GM18507 (cell line): ENCODE data around the gene ZNF417.
"Not testable (repeated sequence)": the region's sequence is repeated elsewhere in the genome, so short reads cannot be mapped to it uniquely, and the experiment has no call there.

Experiments
- DNase-seq: peaks from one replicate; pipeline ENCODE4 v3.0.0; 2011; ENCODE audit warnings: low read depth; ENCODE audit not compliant: insufficient read length; ENCODE audit errors: extremely low spot score
- FAIRE-seq: peaks from 2 replicates; lab custom pipeline; 2011; peaks lifted over from hg19 to GRCh38; lab: Jason Lieb, UNC

ZNF417 gene

GRCh38 chr19:57916168-57916995 lies at the start of gene ZNF417:
ZNF417 (minus strand) TSS chr19:57916592; CDS start chr19:57916411, 181 bp downstream.
- peak; percentile 99 for FAIRE-seq
- DNase-seq, result peak; percentile 74

DNA sequence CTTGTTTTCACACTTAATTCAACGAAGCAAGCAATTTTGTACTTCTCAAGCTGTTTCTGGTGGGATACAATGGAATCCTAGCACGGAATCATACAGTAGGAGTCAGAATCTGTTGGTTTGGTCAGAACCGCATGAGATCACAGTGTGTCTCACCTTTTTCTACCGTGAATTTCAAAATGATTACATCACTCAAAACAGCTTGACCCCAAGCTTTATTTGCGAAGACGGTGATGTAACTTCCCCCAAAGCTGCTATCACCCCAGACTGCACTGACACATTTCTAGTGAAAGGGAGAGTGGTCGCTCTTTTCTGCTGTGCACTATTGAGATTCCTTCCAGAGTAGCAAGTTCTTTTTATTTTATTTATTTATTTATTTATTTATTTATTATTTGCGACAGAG lies 48.4 kb upstream of the ZNF417 start:
- no peak for FAIRE-seq

DNA sequence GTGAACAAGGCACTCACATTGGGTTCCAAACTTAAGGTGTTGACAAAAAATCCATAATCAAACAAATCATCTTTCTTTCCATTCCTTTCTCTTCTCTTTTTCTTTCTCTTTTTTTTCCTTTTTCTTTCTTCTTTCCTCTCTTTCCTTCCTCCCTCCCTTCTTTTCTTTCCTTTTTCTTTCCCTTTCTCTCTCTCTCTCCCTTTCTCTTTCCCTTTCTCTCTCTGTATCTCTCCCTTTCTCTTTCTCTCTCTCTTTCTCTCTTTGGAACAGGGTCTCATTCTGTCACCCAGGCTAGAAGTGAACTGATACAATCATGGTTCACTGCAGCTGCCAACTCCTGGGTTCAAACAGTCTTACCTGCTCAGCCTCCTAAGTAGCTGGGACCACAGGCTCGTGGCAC lies 45.4 kb upstream of the ZNF417 start:
- DNase-seq (no peak), FAIRE-seq (no peak)

More for the DNA sequence above, 48.4 kb upstream of the ZNF417 start:
- no peak for DNase-seq

DNA sequence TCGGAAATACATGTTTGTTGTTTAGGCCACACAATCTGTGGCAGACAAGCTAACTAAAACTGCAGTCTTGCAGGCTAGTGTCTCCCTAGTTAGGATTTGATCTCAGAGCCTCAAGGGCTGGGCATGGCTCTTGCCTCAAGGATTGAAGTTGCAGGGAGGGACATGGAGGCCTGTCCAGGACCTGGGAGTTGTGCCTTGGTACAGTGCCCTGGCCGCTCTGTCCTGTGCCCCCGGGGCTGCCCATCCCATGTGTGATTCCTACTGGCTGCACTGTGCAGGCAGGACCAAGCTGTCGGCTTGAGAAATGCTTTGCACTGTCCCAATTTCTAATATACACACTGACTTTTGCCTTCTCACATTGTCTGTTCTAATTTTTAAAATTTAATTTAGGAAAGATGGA lies 38.6 kb upstream of the ZNF417 start:
- DNase-seq (no peak), FAIRE-seq (no peak)

GRCh38 chr19:57949702-57950101 lies 33.3 kb upstream of the ZNF417 start:
- DNase-seq (no peak), FAIRE-seq (no peak)

DNA sequence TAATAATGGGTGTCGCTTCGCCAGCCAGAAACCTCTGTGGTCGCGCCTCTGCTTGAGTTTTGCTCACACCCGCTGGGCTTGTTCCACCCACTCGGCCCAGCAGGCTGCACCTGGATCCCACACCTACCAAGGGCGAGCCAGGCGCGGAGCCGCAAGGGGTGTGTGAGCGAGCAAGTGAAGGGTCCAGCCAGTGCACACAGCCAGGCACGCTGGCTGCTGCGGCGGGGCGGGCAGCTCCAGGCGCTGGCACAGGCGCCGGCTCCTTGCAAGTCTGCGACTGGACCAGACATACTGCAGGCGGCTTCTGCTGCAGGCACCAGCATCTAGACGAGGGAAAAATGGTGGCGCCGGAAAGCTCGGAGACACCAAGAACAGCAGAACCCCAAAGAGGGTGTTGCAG lies 32.9 kb upstream of the ZNF417 start:
- no peak for FAIRE-seq

DNA sequence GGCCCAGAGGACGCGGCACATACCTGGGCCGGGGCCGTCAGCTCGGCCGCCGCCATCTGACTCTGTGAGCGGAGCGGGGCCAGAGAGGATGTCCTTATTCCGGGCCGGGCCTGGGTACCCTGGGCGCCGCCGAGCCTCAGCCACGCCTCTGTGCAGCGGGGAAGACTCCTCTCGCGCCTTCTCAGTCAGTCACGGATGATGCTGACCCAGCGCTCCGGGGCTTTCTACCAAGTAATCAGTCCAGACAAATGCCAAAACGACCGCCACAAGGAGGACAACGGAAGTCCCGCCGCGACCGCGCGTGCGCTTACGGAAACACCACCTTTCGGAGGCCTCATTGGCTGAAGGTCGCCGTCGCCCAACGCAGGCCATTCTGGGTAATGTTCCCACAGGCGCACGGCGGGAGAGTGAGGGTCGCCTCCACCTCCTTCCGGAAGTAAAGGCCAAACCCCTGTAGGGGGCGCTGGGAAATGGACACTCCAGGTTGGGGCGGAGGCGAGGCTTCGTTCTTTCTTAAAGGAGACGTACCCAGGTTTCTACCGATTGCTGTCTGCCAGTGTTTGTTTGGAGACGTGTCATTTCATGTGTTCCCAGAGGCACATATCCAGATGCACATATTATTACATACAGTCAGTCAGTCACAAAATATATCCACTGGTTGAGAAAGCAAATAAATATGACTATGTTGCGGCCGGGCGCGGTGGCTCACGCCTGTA lies 31.2 kb upstream of the ZNF417 start, which contains the start of gene ZNF256:
TSS of gene ZNF256 (minus strand) at position 288 of the 716 bp plus-strand sequence. CDS start at position 56, 232 bp downstream.
- DNase-seq, result peak; percentile 57
- peak; percentile 89 for FAIRE-seq

More for the DNA sequence above, 32.9 kb upstream of the ZNF417 start:
- no peak for DNase-seq

DNA sequence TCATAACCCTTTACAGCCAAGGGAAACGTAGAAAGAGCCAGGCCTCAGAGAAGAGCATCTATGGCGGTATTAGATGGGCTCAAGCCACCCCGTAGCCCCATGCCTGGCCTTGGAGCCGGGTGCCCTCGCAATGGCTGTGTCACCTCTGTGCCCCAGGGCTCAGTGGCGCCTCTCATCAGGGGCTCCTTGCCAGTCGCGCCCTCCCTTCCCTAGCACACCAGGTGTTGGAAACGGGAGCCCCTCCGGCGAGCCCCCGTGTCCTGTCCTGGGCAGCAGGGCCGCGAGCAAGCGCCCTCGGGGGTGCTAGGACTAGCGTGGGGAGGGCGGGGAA lies 30.7 kb upstream of the ZNF417 start:
- no peak for DNase-seq
- FAIRE-seq, result no peak

- no peak for FAIRE-seq
- DNase-seq, result no peak
These were observed 29.9 kb upstream of the ZNF417 start for GRCh38 chr19:57946316-57946715.

- DNase-seq, result no peak
- no peak for FAIRE-seq
These were observed 25.2 kb upstream of the ZNF417 start for GRCh38 chr19:57941593-57941992.

- FAIRE-seq, result no peak
These were observed 19.3 kb upstream of the ZNF417 start for GRCh38 chr19:57935731-57936130.

DNA sequence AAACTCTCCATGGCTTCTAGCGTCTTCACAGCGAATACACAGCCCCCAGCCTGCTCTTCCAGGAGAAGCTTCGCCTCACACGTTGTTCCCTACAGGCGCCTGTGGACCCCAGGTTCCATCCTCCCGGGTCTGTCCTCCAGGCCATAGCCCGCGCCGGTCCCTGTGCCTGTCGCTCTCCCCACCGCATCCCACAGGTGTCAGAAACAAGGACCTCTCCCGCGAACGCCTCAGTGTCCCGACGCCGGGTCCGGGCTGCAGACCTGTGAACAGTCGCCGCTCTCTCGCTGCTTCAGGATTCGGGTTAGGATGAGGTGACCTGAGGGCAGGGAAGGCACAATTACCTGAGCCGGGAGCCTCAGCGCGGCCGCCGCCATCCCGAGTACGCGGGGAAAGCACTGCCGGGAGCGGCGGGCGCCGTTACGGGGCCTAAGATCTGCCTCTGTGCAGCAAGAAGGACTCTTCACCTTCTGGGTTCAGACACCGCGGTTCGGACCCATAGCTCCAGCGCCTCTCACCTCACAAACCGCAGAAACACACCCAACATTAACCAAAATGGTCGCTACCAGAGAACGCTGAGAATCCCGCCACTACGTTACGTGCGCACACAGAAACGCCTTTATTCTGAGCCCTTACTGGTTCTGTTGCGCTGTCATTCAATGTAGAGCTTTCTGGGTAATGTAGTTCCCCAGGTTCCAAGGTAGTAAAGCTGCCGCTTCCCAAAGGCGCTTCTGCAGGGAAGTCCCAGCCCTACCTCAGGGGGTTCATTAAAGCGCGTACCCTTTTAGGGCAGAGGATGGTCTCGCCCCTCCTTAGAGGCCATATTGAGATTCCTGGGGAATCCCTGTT lies 18.7 kb upstream of the ZNF417 start, which contains the start of gene ZNF418:
TSS of gene ZNF418 (minus strand) at position 583 of the 846 bp plus-strand sequence. CDS start 1,580 bp downstream, outside the sequence.
- DNase-seq (no peak), FAIRE-seq (no peak)

More at GRCh38 chr19:57935731-57936130, 19.3 kb upstream of the ZNF417 start:
- DNase-seq, result no peak

DNA sequence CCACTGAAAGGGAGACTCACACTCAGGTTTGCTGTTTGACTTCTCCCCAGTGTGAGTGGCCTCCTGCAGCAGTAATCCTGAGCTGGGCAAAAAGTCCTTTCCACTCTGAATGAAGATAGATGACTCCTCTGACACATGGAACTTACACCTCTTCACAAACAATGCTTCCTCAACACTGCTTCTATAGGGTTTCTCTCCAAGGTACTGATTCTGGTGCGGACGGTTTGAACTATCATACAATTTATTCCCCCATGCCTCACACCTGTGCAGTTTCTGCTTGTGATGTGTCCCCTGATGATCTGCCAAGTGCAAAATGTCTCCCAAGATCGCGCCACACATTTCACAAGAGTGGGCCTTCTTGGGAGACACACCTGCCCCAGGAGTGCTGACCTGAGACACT lies 11.2 kb upstream of the ZNF417 start:
- DNase-seq, result no peak
- no peak for FAIRE-seq

DNA sequence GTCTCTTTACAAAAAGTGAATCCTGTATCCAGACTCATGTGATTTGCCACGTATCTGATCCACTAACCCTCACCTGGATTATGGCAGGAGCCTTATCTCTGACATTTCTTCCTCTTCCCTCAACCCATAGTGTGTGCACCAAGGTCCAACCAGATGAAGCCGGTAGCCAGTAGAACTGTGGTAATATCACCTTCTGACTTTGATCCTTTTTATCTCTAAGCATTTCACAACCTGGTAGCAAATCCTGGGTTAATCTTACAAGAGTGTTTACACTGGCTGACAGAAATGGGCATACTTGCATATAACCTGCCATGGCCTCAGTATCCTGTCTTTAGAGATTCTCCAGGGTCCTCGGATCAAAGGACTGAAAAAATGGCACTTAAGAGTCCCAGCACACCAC lies 1.9 kb downstream of the ZNF417 start:
- FAIRE-seq (no peak), DNase-seq (no peak)

DNA sequence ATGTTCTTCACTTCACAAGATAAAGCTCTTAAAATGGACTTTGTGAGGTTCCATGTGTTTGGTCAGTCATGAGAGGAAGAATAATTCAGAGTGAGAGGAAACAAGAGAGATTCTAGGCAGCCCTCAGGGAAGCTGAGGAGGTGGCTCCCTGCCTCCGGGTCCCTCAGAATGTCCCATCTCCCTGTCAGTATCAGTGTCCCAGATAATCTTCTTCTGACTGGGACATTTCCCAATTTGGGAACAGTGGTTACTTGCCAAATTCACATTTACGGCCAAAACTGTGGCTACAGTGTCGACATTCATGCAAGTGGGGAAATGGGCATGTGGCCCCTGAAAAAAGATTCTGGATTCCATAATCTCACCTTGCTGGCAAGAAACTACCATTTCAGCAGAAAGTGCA lies 9.0 kb downstream of the ZNF417 start:
- FAIRE-seq (no peak), DNase-seq (no peak)

DNA sequence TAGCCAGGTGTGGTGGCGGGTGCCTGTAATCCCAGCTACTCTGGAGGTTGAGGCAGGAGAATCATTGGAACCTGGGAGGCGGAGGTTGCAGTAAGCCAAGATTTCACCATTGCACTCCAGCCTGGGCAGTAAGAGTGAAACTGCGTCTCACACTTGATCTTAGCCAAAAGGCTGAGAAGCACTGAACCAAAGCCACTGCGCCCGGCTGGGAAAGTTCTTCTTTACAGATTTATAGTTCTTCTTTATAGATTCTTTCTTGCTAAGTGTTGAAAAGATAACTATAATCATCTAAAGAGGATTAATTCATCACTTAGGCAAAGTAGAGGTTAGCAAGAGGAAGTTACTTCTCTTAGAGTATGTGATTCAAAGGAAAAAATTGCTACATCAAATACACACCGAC lies 11.1 kb downstream of the ZNF417 start:
- DNase-seq (no peak), FAIRE-seq (no peak)

DNA sequence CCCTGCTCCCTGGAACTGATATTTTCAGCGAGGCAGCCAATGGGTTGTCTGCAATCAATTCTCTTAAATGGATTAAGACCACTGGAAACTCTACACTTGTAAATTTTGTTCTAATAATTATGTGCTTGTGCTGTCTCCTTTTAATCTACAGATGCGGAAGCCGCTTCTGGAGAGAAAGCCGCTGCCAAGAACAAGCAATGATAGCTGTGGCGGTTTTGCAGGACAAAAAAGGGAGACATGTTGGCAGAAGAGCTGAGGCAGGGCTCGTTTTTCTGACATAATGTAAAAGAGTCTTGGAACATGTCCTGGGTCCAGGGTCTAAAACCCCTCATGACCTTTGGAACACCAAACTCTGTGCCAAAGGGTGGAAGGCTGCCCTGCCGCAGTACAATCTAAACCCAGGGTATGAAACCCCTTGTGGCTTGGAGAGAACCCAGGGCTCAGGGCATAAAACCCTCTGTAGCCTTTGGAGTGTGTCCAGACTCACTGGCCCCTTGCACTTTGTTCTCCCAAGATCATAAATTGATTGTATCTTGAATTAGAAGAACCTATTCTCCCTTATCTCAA lies 12.7 kb downstream of the ZNF417 start:
- FAIRE-seq (no peak), DNase-seq (no peak)

GRCh38 chr19:57900311-57900710 lies 16.1 kb downstream of the ZNF417 start:
- DNase-seq (no peak), FAIRE-seq (no peak)

DNA sequence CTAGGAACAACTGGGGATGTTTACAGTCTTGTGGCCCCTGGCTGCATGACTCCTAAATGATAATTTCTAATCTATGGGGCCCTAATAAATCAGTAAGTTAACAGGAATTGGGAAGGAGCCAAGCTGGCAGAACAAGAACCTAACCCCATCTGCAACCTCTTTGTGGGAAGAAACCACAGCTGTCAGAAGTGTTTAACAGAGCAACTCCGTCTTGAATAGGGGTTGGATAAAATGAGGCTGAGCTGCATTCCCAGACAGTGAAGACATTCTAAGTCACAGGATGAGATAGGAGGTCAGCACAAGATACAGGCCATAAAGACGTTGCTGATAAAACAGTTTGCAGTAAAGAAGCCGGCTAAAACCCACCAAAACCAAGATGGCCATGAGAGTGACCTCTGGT lies 25.7 kb downstream of the ZNF417 start:
- not testable (repeated sequence) for FAIRE-seq, DNase-seq
